ENCODE results near the gene ZNF322.

Gene ZNF322

GRCh38 chr6:26600759-26601158 lies 58.8 kb downstream of the ZNF322 start:
- TF ChIP-seq FOXP2 (optimal IDR thresholded peaks at IDR 0.05; ENCODE audit: borderline replicate concordance, extremely low read depth, extremely low read length, insufficient read depth) (no peak), POLR2AphosphoS5 (IDR thresholded peaks at IDR 0.05; ENCODE audit: low read depth, low read length) (no peak), TAF1 (IDR thresholded peaks at IDR 0.05; ENCODE audit: borderline replicate concordance, insufficient read depth, low read length) (no peak), REST (IDR thresholded peaks at IDR 0.05; ENCODE audit: insufficient read depth in 1 of 2, low read depth in 2 of 2, low read length in 2 of 2) (no peak), SIN3A (IDR thresholded peaks at IDR 0.05; ENCODE audit: borderline replicate concordance, insufficient read depth, low read length) (no peak)

- TF ChIP-seq POLR2AphosphoS5 (IDR thresholded peaks at IDR 0.05; ENCODE audit: low read depth, low read length) (no peak), TAF1 (IDR thresholded peaks at IDR 0.05; ENCODE audit: borderline replicate concordance, insufficient read depth, low read length) (no peak)
Measured at GRCh38 chr6:26599591-26599990, 60.0 kb downstream of the ZNF322 start.

DNA sequence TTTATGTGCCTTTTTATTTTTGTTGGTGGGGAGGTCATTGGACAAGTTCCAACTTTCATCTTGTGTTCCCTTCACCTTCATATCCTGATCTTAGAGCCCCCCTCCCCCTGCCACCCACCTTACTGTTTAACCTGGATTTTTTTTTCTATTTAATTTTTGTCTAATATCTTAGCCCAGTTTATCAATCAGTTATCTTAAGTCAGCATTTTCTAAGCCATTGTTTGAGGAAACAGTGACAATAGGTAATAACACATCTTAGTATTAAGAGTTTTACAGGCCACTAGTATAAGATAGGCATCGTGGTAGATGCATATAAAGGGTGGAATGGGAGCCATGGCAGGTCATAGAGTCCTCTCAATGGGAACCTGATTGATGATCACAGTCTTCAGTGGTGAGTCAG lies 60.4 kb downstream of the ZNF322 start:
- TF ChIP-seq REST (IDR thresholded peaks at IDR 0.05; ENCODE audit: insufficient read depth in 1 of 2, low read depth in 2 of 2, low read length in 2 of 2) (no peak), TAF1 (IDR thresholded peaks at IDR 0.05; ENCODE audit: borderline replicate concordance, insufficient read depth, low read length) (no peak), SIN3A (IDR thresholded peaks at IDR 0.05; ENCODE audit: borderline replicate concordance, insufficient read depth, low read length) (no peak)

DNA sequence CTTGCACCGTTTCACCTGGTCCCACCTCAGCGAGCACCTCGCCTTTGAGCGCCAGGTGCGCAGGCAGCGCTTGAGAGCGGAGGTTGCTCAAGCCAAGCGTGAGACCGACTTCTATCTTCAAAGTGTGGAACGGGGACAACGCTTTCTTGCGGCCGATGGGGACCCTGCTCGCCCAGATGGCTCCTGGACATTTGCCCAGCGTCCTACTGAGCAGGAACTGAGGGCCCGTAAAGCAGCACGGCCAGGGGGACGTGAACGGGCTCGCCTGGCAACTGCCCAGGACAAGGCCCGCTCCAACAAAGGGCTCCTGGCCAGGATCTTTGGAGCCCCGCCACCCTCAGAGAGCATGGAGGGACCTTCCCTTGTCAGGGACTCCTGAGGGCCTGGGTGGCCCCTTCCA lies 61.3 kb downstream of the ZNF322 start:
- no peak for TF ChIP-seq POLR2AphosphoS5 (IDR thresholded peaks at IDR 0.05; ENCODE audit: low read depth, low read length)
- no peak for TF ChIP-seq FOXP2 (optimal IDR thresholded peaks at IDR 0.05; ENCODE audit: borderline replicate concordance, extremely low read depth, extremely low read length, insufficient read depth)
- TF ChIP-seq TAF1 (IDR thresholded peaks at IDR 0.05; ENCODE audit: borderline replicate concordance, insufficient read depth, low read length), result no peak
- no peak for TF ChIP-seq REST (IDR thresholded peaks at IDR 0.05; ENCODE audit: insufficient read depth in 1 of 2, low read depth in 2 of 2, low read length in 2 of 2)
- TF ChIP-seq SIN3A (IDR thresholded peaks at IDR 0.05; ENCODE audit: borderline replicate concordance, insufficient read depth, low read length), result no peak

GRCh38 chr6:26597821-26598220 lies 61.7 kb downstream of the ZNF322 start:
- TF ChIP-seq FOXP2 (optimal IDR thresholded peaks at IDR 0.05; ENCODE audit: borderline replicate concordance, extremely low read depth, extremely low read length, insufficient read depth), result no peak
- no peak for TF ChIP-seq POLR2AphosphoS5 (IDR thresholded peaks at IDR 0.05; ENCODE audit: low read depth, low read length)
- no peak for TF ChIP-seq REST (IDR thresholded peaks at IDR 0.05; ENCODE audit: insufficient read depth in 1 of 2, low read depth in 2 of 2, low read length in 2 of 2)
- TF ChIP-seq TAF1 (IDR thresholded peaks at IDR 0.05; ENCODE audit: borderline replicate concordance, insufficient read depth, low read length), result no peak
- TF ChIP-seq SIN3A (IDR thresholded peaks at IDR 0.05; ENCODE audit: borderline replicate concordance, insufficient read depth, low read length), result no peak
